ENCODE data around the gene WDFY3.
"Not testable (repeated sequence)": the region's sequence is repeated elsewhere in the genome, so short reads cannot be mapped to it uniquely, and the experiment has no call there.

WDFY3 gene

GRCh38 chr4:84856468-84857049, 109.9 kb downstream of the WDFY3 start:
- Histone ChIP-seq H3K4me3 (no peak overlapping the region), H3K9ac (no peak overlapping the region), H3K27ac (no peak overlapping the region), H3K9me3 (replicated peaks in 1 of 11) (no peaks in the 10 kb centered on the region), H3K4me2 (no peak overlapping the region), H3K27me3 (no peaks in the 10 kb centered on the region), H4K20me1 (peaks cover 0 to 98% (median 10%) of the 10 kb centered on the region in 11 experiments; a peak in 9 of 22 replicates), H3K36me3 (peaks cover 22 to 93% (median 50%) of the 10 kb centered on the region in 11 experiments), H3K4me1 (no peaks in the 10 kb centered on the region)
- TF ChIP-seq Cebpa-rat (IDR thresholded peaks at IDR 0.05) = no peak

GRCh38 chr4:84855774-84856173, 110.7 kb downstream of the WDFY3 start:
- TF ChIP-seq Cebpa-rat (IDR thresholded peaks at IDR 0.05) = no peak
- Histone ChIP-seq H3K36me3 (peaks cover 22 to 93% (median 48%) of the 10 kb centered on the region in 11 experiments), H4K20me1 (peaks cover 0 to 100% (median 10%) of the 10 kb centered on the region in 11 experiments; a peak in 9 of 22 replicates), H3K4me2 (no peak overlapping the region), H3K27ac (peak overlapping the region in 1 of 11 experiments; percentile 17; a peak in 1 of 22 replicates), H3K4me1 (no peaks in the 10 kb centered on the region), H3K9ac (no peak overlapping the region), H3K4me3 (no peak overlapping the region), H3K27me3 (no peaks in the 10 kb centered on the region), H3K9me3 (replicated peaks in 1 of 11) (no peaks in the 10 kb centered on the region)

GRCh38 chr4:84852081-84852480, 114.4 kb downstream of the WDFY3 start:
- H3K4me3 ChIP-seq = no peak overlapping the region
- H3K4me2 ChIP-seq = no peak overlapping the region
- no peaks in the 10 kb centered on the region for H3K4me1 ChIP-seq
- no peaks in the 10 kb centered on the region for H3K9me3 ChIP-seq (replicated peaks in 1 of 11)
- peaks cover 0 to 99% (median 10%) of the 10 kb centered on the region in 11 experiments; a peak in 9 of 22 replicates for H4K20me1 ChIP-seq
- TF ChIP-seq Cebpa-rat (IDR thresholded peaks at IDR 0.05) = no peak
- H3K27ac ChIP-seq = no peak overlapping the region
- H3K36me3 ChIP-seq = peaks cover 24 to 93% (median 49%) of the 10 kb centered on the region in 11 experiments
- no peaks in the 10 kb centered on the region for H3K27me3 ChIP-seq
- H3K9ac ChIP-seq = no peak overlapping the region

GRCh38 chr4:84849051-84849640, 117.3 kb downstream of the WDFY3 start:
- TF ChIP-seq Cebpa-rat (IDR thresholded peaks at IDR 0.05) = no peak

GRCh38 chr4:84848432-84848831, 118.1 kb downstream of the WDFY3 start:
- no peak overlapping the region for H3K4me2 ChIP-seq
- H4K20me1 ChIP-seq = peaks cover 0 to 97% (median 4%) of the 10 kb centered on the region in 11 experiments; a peak in 6 of 22 replicates
- no peaks in the 10 kb centered on the region for H3K4me1 ChIP-seq
- TF ChIP-seq Cebpa-rat (IDR thresholded peaks at IDR 0.05) = no peak
- H3K9me3 ChIP-seq (replicated peaks in 1 of 11) = no peaks in the 10 kb centered on the region
- no peak overlapping the region for H3K9ac ChIP-seq
- H3K27me3 ChIP-seq = no peaks in the 10 kb centered on the region
- H3K36me3 ChIP-seq = peaks cover 26 to 96% (median 61%) of the 10 kb centered on the region in 11 experiments
- H3K27ac ChIP-seq = no peak overlapping the region
- no peak overlapping the region for H3K4me3 ChIP-seq

More at GRCh38 chr4:84849051-84849640, 117.3 kb downstream of the WDFY3 start:
- H3K4me2 ChIP-seq = no peak overlapping the region
- H3K9ac ChIP-seq = no peak overlapping the region
- H3K27ac ChIP-seq = no peak overlapping the region
- H3K4me1 ChIP-seq = no peaks in the 10 kb centered on the region
- H3K36me3 ChIP-seq = peaks cover 26 to 96% (median 63%) of the 10 kb centered on the region in 11 experiments
- no peak overlapping the region for H3K4me3 ChIP-seq
- peaks cover 0 to 98% (median 5%) of the 10 kb centered on the region in 11 experiments; a peak in 7 of 22 replicates for H4K20me1 ChIP-seq
- no peaks in the 10 kb centered on the region for H3K9me3 ChIP-seq (replicated peaks in 1 of 11)
- no peaks in the 10 kb centered on the region for H3K27me3 ChIP-seq

GRCh38 chr4:84847978-84848377, 118.5 kb downstream of the WDFY3 start:
- H3K36me3 ChIP-seq = peaks cover 26 to 96% (median 58%) of the 10 kb centered on the region in 11 experiments
- no peak overlapping the region for H3K4me3 ChIP-seq
- no peak overlapping the region for H3K27ac ChIP-seq
- no peak for TF ChIP-seq Cebpa-rat (IDR thresholded peaks at IDR 0.05)
- no peak overlapping the region for H3K9ac ChIP-seq
- H3K27me3 ChIP-seq = no peaks in the 10 kb centered on the region
- no peaks in the 10 kb centered on the region for H3K4me1 ChIP-seq
- no peak overlapping the region for H3K4me2 ChIP-seq
- peaks cover 0 to 97% (median 4%) of the 10 kb centered on the region in 11 experiments; a peak in 6 of 22 replicates for H4K20me1 ChIP-seq
- H3K9me3 ChIP-seq (replicated peaks in 1 of 11) = no peaks in the 10 kb centered on the region

- Histone ChIP-seq H4K20me1 (peaks cover 0 to 97% (median 0%) of the 10 kb centered on the region in 11 experiments; a peak in 5 of 22 replicates), H3K4me3 (no peak overlapping the region), H3K27ac (no peak overlapping the region), H3K9me3 (replicated peaks in 1 of 11) (no peaks in the 10 kb centered on the region), H3K9ac (no peak overlapping the region), H3K27me3 (no peaks in the 10 kb centered on the region), H3K4me1 (no peaks in the 10 kb centered on the region), H3K4me2 (no peak overlapping the region), H3K36me3 (peaks cover 26 to 96% (median 57%) of the 10 kb centered on the region in 11 experiments)
- TF ChIP-seq Cebpa-rat (IDR thresholded peaks at IDR 0.05) = no peak
Observed at GRCh38 chr4:84846985-84847384, 119.5 kb downstream of the WDFY3 start.

GRCh38 chr4:84841435-84841834, 125.1 kb downstream of the WDFY3 start:
- peaks cover 24 to 99% (median 68%) of the 10 kb centered on the region in 11 experiments for H3K36me3 ChIP-seq
- H3K27me3 ChIP-seq = no peaks in the 10 kb centered on the region
- no peak for TF ChIP-seq Cebpa-rat (IDR thresholded peaks at IDR 0.05)
- peaks cover 0 to 94% (median 0%) of the 10 kb centered on the region in 11 experiments; a peak in 7 of 22 replicates for H4K20me1 ChIP-seq
- no peak overlapping the region for H3K9ac ChIP-seq
- H3K27ac ChIP-seq = no peak overlapping the region
- H3K4me1 ChIP-seq = no peaks in the 10 kb centered on the region
- no peak overlapping the region for H3K4me2 ChIP-seq
- no peaks in the 10 kb centered on the region for H3K9me3 ChIP-seq (replicated peaks in 1 of 11)
- no peak overlapping the region for H3K4me3 ChIP-seq

- TF ChIP-seq Cebpa-rat (IDR thresholded peaks at IDR 0.05) = no peak
- H3K4me1 ChIP-seq = peaks cover 0 to 9% (median 0%) of the 10 kb centered on the region in 10 experiments; a peak in 2 of 20 replicates
- H3K4me3 ChIP-seq = no peak overlapping the region
- no peak overlapping the region for H3K9ac ChIP-seq
- H3K27ac ChIP-seq = no peak overlapping the region
- peaks cover 24 to 99% (median 64%) of the 10 kb centered on the region in 11 experiments for H3K36me3 ChIP-seq
- H3K27me3 ChIP-seq = no peaks in the 10 kb centered on the region
- H4K20me1 ChIP-seq = peaks cover 0 to 96% (median 0%) of the 10 kb centered on the region in 11 experiments; a peak in 7 of 22 replicates
- H3K9me3 ChIP-seq (replicated peaks in 1 of 11) = no peaks in the 10 kb centered on the region
- no peak overlapping the region for H3K4me2 ChIP-seq
Observed at GRCh38 chr4:84837751-84838150, 128.7 kb downstream of the WDFY3 start.

GRCh38 chr4:84829633-84830032, 136.9 kb downstream of the WDFY3 start:
- H3K4me2 ChIP-seq; H3K9me3 ChIP-seq (replicated peaks in 1 of 11); H3K27ac ChIP-seq; H3K9ac ChIP-seq; H3K27me3 ChIP-seq; H3K4me3 ChIP-seq: not testable (repeated sequence)
- H3K36me3 ChIP-seq = peaks cover 16 to 95% (median 45%) of the 10 kb centered on the region in 11 experiments; a peak in 20 of 22 replicates
- H3K4me1 ChIP-seq = peaks cover 0 to 24% (median 9%) of the 10 kb centered on the region in 10 experiments; a peak in 9 of 20 replicates
- peaks cover 0 to 75% (median 0%) of the 10 kb centered on the region in 11 experiments; a peak in 5 of 22 replicates for H4K20me1 ChIP-seq
